ENCODE measurements around the gene JSRP1.
"Not testable (repeated sequence)": the region's sequence is repeated elsewhere in the genome, so short reads cannot be mapped to it uniquely, and the experiment has no call there.

The JSRP1 gene

DNA sequence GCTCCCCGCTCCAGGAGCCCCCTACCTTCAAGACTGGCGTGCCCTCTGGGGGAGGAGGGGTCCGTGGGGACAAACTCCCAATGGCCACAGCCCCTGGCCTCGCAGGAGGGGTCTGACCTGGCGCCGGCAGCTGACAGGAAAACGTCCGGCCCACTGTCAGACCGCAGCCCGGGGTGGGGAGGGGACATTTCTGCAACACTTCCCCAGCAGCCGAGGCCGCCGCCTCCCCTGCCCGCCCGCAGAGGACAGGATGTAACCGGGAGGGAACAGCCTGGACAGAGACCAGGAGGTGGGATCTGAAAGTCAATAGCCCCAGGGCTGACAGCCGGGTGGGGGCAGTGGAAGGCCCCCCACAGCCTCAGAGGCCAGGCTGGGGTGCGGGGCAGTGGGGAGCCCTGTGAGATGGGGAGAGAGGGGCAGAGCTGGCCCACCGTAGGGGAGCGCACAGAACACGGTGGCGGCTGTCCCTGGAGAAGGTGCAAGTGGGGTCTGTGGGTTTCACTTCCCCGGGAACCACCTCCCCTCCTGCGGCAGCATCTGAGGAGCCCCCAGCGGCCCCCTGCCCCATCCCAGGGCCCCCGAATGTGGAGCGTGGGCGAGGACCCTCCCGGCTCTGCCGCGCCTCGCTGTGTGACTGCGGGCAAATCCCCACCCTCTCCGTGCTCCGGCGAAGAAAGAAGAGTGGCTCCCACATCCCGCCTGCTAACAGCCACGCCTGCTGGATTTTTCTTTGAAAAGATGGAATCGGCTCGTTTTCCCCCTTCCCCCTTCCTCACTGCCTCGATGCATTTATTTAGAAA lies 26.0 kb upstream of the JSRP1 start, which contains the start of gene PEAK3:
PEAK3 (minus strand) TSS at position 114 of the 800 bp plus-strand sequence. CDS start 1,244 bp downstream, outside the sequence.
- no peak for DNase-seq

DNA sequence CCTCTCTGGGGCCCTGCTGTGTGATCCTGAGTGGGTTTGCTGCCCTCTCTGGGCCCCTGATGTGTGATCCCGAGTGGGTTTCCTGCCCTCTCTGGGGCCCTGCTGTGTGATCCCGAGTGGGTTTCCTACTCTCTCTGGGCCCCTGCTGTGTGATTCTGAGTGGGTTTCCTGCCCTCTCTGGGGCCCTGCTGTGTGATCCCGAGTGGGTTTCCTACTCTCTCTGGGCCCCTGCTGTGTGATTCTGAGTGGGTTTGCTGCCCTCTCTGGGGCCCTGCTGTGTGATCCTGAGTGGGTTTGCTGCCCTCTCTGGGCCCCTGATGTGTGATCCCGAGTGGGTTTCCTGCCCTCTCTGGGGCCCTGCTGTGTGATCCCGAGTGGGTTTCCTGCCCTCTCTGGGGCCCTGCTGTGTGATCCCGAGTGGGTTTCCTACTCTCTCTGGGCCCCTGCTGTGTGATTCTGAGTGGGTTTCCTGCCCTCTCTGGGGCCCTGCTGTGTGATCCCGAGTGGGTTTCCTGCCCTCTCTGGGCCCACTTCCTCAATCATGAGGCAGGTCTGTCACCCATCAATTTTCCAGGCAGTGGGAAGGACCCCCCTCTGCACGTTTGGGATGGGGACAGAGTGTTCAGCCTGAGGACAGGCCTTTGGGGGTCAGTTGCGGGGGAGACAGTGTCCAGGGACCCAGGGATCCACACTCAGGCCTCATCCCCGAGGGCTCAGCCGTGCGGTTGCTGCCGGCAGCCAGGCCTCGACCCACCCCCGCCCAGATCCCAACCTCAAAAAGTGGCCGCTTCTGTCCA lies 25.2 kb upstream of the JSRP1 start:
- DNase-seq, result not testable (repeated sequence)

DNA sequence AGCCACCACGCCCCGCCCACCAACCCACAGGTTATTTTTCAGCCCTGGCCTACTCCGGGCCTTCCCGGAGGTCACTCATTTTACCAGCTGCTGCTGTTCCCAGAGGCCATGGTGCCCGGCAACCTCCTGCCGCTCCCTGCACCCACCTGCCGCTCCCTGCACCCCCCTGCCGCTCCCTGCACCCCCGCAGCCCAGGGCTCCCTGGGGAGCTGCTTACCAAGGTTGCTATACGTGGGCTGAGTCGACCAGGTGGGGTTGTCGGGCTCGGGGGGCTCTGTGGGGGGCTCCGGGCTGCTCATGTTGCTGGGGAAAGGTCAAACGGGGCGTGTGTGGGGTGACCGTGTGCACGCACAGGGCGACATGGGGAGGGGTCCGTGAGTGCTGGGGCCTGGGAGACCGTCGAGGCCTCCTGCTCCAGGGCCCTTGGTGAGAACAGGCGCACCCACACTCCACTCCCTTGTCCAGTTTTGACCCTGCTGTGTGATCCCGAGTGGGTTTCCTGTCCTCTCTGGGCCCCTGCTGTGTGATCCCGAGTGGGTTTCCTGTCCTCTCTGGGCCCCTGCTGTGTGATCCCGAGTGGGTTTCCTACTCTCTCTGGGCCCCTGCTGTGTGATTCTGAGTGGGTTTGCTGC lies 24.5 kb upstream of the JSRP1 start:
- no peak for DNase-seq

DNA sequence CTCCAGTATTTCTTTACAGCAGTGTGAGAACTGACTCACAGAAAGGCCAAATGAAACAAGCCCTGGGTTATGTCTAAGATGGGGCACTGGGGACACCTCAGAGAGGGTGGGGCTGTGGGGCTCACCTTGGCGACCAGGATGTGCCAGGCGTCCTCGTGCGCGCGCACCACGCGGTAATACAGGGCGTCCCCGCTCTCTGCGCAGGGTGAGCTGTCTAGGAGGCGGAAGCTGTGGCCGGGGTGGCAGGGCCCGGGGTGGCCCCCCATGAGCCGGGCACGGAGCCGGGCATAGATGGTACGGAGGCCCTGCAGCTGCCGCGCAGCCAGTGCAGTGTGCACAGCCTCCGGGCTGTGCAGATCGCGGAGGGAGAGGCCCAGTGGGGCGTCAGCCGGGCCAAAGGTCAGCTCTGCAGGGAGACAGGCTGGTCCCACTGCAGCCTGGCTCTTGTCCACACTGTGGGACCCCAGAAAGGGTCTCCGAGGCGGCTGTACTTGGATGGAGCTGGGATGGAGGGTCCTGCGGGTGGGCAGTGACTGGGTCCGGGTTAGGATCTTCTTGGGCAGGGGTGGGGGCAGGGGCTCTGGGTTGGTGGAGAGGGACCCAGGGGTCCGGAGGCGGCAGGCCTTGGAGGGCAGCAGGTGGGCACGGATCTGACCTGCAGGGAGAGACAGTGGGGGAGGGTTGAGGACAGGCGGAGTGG lies 22.4 kb upstream of the JSRP1 start:
- DNase-seq, result no peak

DNA sequence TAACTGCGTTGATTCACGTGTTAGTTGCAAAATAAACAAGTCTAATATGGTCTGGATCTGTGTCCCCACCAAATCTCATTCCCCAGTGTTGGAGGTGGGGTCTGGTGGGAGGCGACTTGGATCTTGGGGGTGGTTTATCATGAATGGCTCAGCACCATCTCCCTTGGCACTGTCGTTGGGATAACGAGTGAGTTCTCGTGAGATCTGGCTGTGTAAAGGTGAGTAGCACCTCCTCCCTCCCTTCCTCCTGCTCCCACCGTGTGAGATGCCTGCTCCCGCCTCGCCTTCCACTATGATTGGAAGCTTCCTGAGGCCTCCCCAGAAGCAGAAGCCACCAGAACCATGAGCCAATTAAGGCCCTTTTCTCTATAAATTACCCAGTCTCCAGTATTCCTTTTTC lies 20.9 kb upstream of the JSRP1 start:
- DNase-seq, result no peak

DNA sequence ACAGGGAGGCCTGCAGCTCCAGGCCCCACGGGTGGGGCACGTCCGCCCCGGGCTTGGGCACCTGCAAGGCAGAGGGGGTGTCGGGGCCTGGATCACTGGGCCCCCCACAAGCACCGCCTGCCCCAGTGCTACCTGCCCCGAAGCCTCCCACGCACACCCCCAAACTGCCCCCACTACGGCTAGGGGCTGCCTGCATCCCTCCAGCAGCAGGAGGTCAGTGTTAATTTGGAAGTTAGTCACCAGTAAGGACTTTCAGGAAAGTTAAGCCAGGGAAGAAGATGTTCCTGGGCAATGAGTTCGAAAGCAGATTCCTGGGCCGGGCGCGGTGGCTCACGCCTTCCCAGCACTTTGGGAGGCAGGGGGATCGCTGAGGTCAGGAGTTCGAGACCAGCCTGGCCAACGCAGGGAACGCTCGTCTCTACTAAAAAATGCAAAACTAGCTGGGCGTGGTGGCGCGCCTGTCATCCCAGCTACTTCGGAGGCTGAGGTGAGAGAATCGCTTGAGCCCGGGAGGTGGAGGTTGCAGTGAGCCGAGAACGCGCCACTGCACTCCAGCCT lies 20.3 kb upstream of the JSRP1 start:
- DNase-seq, result no peak

DNA sequence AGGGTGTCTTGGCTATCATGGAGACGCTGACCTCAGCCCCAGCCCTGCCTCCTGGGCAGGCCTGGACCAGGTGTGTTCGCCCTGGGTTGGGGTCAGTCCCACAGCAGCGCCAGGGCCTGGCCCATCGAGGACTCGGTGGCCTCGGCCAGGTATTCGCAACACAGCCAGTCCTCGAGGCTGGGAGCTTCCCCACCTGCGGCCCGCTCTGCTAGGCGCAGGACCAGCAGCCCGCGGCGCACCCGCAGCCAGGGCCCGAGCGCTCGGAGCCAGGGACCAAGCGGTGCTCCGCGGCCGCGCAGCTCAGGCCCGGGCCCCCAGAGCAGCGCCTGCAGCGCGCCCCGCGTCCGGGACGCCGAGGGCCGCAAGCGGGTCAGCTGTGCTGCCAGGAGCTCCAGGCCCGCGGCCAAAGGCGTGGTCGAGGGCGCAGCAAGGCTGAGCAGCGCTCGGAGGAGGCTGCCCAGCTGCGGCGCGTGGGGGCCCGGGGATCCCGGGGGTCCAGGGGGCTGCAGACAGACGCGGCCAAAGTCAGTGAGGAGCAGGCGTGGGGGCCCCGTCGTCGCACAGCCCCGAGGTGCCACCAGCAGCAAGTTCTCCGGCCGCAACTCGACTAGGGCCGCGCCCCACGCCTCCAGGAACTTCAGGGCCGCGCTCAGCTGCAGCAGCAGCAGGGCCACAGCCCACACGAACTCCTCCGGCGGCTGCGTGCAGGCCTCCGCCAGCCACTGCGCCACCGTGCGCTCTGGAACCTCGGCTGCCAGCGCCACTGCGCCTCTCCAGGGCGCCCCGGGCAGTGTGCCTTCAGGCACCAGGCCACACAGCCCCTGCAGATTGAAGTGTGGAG lies 19.6 kb upstream of the JSRP1 start:
- no peak for DNase-seq

DNA sequence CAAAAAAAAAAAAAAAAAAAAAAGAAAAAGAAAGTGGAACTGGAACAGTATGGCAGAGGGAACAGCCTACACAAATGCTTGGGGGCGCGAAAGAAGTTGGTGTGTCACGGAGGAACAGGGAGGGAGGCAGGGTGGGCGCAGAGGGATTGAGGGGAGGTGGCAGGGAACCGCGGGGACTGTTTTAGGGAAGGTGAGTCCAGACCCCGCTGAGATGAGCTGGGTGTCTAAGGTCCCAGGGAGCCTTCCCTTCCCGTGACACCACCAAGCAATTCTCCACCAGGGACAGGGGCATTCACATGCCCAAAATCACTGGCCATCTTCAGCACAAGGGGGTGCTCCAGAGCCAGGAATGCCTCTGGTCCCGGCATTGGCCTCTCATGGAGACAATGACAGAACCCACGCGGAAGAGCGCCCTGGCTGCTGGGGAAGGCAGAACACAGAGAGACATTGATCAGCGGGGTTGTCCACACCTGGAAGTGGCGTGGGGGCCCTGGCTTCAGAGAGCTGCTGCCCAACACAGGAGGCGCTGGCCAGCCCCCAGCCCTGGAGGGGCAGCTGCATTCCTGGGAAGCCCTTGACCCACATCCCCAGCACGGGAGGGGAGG lies 18.8 kb upstream of the JSRP1 start:
- DNase-seq, result no peak

DNA sequence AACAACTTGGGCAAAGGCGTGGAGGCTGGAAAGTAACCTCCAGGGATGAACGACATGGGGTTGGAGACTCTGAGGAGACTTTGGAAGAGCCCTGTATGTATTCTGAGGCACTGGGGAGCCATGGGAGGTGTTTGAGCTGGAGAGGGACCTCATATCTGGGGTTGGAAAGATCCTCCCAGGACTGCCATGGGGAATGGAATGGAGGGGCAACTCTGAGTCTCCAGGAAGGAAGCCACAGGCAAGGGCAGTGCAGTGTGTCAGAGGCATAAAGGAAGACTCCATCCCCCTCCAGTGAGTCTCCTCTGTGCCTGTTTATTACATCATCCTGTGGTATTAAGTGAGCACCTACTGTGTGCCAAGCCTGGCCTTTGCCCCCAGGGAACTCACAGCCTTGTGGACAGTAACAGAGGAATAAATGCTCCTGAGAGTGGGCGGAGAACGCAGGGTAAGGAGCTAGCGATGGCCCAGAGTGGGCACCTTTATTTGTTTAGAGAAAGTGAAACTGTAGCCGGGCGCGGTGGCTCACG lies 18.0 kb upstream of the JSRP1 start:
- DNase-seq, result no peak

DNA sequence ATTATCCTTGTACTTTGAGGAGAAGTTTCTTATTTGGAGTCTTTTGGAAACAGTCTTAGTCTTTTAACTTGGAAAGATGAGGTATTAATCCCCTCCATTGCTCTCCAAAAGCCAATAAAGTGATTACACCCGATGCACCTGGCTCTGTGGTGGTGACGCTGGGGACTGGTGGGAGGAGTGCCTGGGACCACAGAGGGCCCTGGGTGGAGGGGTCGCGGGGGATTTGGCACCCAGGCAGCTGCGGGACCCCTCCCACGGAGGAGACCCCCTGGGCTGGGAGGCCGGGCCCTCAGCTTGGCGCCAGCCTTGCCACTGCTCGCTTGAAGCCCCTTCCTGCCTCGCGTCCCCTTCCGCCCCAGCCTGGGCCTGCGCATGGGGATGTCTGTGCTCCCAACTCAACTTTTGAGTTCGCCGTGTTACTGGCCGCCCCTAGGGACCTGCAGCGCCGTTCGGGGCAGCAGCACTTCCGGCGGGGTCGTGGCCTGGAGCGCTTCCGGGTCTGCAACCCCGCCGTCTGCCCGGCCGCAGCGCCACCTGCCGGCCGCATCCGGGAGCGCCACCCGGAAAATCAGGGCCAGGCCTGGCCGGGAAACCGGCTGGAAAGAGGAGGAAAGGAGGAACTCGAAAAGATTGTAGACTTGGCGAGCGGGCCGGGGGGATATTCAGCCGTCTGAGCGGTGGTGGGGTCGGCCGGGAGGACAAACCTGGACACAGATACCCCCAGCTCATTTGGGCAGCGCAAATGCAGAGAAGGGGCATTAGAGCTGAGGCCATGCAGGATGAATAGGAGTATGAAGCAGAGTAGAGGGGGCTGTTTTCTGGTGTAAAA lies 17.4 kb upstream of the JSRP1 start:
- DNase-seq, result peak; percentile 27

DNA sequence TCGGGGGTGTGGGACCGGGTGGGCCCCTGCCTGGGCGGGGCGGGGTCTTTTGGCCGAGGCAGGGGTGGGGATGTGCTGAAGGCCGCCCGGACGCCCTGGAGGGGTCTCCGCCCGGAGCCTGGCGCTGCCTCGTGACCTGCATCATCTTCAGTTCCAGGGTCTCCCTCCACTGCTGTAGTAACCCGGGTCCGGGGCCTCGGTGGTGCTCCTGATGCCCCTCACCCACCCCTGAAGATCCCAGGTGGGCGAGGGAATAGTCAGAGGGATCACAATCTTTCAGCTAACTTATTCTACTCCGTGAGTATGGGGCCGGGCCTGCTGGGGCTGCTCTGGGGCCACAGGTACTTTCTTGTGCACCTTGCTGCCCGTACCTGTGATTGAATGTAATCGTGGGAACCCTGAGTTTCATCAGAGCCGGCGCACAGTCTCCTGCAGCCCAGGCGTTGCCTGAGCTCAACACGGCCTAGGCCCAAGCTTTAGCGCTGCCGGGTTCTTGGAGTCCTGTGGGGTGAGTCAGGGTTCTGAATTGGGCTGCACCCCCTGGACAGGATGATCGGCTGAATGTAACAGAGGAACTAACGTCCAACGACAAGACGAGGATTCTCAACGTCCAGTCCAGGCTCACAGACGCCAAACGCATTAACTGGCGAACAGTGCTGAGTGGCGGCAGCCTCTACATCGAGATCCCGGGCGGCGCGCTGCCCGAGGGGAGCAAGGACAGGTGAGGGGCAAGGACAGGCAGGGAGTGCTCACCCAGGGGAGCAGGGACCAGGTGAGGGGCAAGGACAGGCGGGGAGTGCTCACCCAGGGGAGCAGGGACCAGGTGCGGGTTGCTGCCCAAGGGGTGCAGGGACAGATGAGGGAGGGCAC lies 15.3 kb upstream of the JSRP1 start:
- peak; percentile 68 for DNase-seq

DNA sequence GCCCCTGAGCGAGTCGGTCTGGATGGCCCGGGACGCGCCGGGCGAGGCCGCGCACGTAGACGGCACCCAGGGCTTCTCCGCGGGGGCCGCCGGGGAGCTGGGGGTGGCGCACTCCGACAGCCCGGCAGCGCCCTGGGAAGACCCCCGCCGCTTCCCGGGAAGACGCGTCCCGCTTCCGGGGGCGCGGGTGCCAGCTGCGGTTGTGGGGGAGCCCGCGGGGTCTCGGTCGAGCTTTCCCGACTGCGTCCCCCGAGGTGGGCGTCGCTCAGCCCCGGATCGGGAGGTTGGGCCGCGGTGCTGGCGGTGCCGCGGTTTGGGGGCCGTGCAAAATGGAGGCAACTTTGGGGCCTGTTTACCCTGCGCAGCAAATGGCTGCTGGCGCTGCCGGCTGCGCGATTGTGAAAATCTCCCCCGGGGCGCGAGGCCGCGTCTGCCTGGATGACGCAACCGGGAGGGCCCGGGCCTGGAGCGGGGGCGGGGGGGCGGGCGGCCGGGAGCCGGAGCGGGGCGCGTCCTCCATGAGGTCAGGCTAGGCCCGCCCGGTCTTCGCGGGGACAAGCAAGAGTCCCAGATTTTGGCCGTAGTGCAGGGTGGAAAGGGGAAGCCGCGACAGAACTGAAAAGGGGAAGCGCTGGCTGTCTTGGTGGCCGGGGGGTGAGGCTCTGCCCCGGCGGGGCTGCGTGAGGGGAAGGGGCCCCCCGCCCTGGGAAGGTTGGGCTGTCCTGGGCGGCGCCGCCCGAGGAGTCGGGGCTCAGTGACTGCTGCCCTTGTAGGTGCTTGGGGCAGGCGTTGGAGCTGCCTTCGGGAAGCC lies 14.4 kb upstream of the JSRP1 start:
- peak; percentile 75 for DNase-seq

DNA sequence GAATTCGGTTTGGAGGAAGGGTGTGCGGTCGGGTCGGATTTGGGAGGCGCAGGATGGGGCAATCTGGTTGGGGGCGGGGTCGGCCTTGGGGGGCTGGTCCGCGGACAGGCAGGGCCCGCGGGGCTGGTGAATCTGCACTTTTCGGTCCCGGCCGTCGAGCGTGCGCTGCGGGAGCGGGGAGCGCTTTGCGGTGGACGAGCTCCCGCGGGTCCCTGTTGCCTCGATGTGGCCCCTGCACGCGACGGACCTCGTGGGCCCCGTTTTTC lies 13.9 kb upstream of the JSRP1 start:
- no peak for DNase-seq

DNA sequence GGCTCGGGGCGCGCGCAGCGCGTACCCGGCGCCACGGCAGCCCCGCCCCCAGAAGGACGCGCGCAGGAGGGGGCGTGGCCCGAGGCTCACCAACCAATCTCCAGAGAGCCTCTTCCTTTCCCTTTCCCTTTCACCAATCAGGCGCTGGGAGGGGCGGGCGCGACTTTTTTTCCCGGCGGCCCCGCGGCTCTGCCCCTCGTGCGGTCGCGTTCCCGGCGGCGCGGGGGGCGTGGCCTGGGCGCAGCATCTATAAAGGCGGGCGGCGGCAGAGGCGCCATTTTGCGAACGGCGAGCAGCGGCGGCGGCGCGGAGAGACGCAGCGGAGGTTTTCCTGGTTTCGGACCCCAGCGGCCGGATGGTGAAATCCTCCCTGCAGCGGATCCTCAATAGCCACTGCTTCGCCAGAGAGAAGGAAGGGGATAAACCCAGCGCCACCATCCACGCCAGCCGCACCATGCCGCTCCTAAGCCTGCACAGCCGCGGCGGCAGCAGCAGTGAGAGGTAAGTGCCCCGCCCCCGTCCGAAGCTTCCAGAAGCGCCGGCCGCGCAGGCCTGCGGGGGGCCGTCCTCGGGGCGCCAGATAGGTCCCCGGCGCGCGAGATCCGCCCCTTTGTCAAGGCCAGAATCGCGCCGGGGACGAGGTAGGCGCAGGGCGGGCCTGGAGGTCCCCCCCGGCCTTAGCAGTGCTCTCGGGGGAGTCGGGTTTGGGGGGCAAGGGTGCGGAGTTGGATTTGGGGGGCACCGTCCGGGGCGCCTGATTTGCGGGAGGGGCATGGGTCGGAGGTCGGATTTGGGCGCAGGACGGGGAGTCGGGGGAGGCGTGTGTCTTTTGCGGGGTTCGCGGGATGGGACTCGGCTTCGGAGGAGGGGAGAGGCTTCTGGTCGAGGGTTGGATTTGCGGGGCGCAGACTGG lies 13.3 kb upstream of the JSRP1 start:
- DNase-seq, result peak; percentile 90

DNA sequence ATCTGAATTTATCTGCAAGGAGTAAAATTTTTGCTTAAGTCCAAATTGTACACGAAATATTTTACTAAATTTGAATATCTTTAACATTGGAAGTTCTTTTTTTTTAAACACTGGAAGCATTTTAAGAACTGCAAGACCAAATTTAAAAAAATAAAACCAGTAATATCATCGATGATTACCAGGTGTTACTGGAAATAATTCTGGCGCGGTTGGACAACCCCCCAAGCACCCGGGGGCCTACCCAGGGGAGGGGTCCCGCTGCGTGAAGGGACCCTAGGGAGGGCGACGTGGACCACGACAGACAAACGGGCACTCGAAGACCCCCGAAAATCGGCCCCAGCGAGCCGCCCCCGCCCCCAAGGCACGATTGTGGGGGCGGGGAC lies 12.6 kb upstream of the JSRP1 start:
- no peak for DNase-seq

DNA sequence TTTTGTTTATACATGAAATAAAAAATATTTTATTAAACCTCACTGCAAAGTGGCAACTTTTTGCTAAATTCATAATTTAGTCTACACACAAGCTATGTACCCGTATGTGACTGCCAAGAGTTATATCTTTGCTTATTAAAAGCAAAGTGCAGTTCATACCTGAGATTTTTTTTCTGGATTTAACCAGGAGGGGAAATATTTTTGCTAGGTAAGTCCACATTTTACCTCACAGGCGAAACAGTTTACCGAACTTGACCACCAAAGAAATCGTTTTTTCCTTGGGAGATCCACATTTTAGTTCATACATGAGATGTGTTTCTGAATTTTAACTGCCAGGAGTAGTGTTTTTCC lies 12.2 kb upstream of the JSRP1 start:
- DNase-seq, result no peak

DNA sequence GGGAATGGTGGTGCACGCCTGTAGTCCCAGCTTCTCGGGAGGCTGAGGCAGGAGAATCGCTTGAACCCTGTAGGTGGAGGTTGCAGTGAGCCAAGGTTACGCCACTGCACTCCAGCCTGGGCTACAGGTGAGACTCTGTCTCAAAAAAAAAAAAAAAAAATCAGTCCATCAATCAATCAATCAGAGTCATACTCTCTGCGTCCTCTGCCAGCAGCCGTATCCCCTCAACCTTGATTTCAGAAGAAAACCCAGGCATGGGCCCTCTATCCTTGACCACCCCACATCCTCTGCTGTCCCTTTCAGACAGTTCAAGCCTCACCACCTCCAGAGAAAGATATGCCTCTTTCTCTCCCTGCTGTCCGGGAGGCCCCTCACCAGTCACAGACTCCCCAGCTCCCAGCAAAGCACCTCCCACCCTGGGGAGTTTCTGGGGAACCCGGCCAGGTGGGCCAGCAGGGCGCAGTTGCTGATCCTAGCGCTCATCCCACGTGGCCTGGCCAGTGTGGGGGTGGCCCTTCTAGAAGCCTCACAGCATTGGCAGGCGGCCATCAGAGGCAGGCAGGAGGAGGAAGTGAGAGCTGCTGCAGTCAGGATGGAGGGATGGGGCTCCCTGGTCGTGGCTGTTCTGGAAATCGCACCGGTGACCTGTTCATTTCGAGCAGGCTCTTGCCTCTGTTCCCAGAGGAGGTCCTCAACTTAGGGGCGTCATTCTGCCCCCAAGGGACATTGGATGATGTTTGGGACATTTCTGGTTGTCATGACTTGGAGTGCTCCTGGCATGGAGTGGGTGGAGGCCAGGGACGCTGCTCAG lies 10.2 kb upstream of the JSRP1 start:
- DNase-seq, result peak; percentile 76
